Amniotic stem cell (primary cell): Measurements from ENCODE around the gene ARHGDIB.

Experiments
- DNase-seq: peaks from one replicate; lab custom pipeline; 2025; lab: John Stamatoyannopoulos, UW

Gene ARHGDIB

DNA sequence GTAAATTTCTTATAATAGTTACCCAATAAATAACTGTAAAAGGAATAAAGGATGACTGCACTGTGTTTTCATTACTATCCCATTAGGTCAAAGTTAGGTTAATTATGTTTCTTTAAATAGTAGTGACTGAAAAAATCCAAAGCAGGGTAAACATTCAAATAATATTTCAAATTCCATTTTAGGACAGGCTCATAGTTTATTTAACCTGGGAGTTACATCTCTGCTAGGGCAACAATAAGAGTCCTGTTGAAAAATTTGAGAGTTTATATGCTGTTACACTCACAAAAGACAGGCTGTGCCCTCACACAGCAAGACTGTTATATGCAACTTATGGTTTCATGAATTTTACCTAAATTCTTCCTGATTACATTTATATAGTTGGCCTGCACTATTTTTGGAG lies 31.1 kb downstream of the ARHGDIB start:
- no peak for DNase-seq

DNA sequence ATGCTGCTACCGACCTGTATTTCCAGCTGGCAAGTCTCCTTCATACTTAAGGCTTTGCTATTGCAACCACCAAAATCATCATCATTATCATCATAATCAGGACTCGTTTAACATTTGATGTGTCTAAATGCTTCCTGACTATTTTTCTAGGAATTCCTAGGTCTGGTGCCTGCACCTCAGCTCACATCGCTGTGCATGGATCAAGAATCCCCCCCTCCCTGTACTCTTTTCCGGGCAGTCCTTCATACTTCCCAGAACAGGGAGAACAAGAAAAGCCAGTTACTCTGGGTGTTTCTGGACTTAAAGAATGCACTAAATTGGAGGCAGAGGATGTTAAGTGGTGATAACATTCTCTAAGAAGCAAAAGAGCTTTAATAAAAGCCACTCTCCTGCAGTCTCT lies 32.5 kb downstream of the ARHGDIB start:
- DNase-seq = no peak

DNA sequence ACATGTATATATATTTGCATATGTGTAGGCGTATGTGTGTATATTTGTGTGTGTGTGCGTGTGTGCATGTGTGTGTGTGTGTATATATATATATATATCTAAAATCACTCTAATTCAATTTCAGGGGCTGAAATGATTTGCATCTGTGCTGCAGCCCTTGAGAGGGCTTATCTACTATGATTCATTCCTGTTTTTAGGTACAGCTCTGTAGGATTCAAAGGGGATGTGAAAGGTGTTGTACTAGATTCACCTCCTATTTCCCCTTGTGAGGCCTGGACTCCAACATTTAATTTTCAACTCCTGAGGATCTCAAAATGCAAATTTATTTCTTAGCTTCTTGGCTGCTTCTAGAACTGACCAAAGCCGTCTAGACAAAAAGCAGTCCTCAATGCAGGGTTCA lies 34.1 kb downstream of the ARHGDIB start:
- DNase-seq = no peak

DNA sequence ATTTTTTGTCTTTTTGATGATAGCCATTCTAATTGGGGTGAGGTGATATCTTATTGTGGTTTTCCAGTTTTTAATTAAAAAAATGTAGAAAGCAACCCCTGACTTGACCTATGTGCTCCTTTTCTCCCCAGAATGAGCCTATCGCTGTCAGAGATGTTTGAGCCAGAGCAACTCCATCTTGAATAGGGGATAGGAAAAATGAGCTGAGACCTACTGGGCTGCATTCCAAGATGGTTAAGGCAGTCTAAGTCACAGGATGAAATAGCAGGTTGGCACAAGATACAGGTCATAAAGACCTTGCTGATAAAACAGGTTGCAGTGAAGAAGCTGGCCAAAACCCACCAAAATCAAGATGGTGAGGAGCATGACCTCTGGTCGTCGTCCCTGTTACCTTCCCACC lies 36.9 kb downstream of the ARHGDIB start:
- DNase-seq = no peak

DNA sequence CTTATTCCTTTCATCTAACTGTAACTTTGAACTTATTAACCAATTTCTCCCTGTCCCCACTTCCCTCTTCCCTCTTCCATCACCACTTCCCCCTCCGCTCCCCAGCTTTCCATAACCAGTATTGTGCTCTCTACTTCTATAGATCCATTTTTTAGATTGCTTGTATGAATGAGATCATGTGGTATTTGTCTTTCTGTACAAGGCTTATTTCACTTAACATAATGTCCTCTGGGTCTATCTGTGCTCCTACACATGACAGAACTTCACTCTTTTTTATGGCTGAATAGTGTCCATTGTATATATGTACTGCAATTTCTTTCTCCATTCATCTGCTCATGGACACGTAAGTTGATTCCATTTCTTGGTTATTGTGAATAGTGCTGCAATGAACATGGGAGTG lies 37.5 kb downstream of the ARHGDIB start:
- no peak for DNase-seq

DNA sequence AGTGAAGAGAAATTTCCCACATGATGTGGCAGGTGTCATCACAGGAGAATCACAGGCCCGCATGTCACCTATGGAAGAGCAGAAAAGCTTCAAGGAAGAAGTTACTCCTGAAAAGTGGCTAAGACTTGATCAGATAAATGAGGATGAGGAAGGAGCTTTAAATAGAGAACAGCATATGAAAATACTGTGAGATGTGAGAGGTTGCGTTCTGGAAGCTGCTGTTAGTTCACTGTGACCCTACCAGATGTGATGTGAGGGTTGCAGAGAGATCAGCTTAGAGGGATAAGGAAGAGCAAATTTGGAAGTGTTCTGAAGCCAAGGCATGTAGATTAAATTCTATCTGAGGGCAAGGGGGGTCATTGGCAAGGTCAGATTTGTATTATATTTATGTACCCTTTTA lies 40.2 kb downstream of the ARHGDIB start:
- DNase-seq = no peak

DNA sequence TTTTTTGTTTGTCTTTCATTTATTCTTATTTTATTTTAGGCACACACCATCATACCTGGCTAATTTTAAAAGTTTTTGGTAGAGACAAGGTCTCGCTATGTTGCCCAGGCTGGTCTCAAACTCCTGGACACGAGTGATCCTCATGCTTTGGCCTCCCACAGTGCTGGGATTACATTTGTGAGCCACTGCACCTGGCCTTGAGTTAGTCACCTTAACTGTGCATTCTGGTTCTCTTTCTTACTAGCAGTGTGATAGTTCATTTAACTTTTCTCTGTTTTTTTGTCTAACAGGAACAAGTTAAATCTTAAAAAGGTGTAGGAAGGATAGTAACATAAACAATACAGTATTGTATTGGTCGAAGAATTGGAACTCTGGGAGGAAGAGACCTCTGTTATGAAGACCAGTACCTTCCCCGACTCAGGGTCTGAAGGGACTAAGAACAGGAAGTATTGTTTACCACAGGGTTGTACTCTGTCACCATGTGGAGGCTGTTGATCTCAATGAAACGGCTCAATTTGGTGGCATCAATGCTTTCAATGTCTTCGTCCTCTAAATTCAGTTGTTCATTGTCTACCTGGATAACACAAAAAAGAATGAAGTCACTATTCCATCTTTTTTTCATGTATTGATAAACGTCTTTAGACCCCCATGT lies 40.8 kb downstream of the ARHGDIB start:
- no peak for DNase-seq

DNA sequence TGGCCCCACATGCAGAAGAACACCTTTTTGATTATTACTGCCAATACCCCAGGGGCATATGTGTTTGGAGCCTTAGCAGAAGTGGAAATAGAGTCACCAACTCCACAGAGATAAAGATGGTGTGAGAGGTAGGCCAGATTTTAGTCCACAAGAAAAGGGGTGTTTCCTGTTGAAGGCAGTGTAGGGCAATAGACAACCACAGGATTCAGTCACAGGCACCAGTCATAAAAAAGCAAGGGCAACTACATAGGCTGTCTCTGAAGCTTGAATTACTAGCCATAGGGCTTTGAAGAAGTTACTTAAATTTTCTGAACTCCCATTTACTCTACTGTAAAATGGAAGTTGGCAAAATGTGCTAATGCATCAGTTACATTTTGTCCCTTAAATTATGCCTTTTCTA lies 41.9 kb downstream of the ARHGDIB start:
- no peak for DNase-seq

DNA sequence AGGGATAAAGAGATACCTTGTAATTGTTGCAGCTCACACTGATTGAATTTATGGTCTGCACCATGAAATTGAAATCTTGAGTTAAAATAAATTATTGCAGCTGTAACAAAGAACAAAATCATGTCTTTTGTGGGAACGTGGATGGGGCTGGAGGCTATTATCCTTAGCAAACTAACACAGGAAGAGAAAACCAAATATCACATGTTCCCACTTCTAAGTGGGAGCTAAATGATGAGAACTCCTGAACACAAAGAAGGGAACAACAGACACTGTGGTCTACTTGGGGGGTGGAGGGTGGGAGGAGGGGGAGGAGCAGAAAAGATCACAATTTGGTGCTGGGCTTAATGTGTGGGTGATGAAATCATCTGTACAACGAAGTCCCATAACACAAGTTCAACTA lies 45.7 kb downstream of the ARHGDIB start:
- DNase-seq = no peak

DNA sequence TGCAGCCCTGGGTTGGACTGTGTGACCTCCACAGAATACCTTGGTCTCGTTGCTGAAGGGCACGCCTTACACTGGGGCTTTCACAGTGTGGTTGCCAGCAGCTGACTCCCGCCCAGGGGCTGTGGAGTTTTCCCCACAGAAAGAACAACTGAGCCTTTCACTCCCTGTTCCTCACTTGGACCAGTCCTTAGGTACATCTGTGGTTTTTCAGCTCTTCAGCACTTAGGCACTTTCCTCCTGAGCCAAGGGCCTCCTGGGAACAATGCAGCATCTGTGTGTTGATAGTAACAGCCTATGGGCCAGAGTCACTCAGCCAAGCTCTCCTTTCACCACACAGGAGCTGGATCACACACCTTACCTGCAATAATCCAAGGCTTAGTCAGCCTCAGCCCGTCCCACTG lies 48.0 kb downstream of the ARHGDIB start:
- DNase-seq = no peak

DNA sequence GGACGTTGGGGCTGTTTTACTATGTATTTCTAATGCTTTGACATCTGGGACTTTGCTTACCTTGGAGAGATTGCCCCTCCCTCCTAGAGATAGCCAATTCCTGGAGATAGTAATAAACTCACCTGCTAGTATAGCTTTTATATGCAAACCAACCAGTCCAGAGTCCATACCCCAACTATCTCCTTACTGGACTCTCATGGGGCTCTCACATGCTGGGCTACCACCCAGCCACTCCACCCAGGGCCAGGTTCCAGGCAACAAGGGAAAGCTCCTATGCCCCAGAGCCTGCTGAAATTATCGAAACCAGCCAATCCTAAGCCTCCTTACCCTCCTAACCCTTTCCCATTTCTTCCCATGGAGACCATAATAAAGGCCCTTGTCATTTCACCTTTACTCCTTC lies 50.3 kb downstream of the ARHGDIB start:
- no peak for DNase-seq

DNA sequence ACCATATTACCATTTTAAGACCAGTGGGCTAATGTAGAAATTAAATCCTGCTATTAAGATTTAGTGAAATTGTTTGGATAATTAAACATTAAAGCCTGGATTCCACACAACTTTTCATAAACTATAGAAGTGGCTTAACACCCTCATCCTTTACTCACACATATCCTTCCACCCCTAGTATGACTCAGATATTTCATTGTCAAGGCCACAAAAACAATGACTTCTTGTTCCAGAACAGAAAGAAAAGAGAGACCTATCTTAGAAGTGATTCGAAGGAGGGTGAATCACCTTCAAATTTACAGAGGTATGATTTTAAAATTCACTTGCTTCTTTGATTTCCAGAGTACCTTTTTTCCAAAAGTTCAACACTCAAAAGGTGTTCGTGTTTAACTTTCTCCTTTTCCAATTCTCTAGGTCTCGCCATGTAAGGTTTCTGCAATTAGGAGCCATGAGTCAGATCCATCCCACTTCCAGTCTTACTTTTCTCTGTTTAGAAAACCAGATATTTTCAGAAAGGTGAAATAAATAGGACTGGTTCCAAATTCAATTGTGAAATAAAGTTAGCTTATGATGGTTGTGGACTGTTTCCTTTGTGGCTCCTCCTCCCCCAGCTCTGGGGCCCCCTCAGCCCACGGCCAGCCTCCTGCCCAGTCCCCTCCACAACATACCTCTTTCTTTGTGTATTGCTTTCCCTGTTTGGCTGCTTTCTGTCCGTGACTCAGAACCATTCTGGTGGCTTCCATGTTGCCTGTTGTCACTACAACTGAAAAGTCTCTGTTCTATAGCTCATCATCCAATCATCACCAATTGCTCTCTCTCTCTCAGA lies 51.1 kb downstream of the ARHGDIB start:
- DNase-seq = no peak

DNA sequence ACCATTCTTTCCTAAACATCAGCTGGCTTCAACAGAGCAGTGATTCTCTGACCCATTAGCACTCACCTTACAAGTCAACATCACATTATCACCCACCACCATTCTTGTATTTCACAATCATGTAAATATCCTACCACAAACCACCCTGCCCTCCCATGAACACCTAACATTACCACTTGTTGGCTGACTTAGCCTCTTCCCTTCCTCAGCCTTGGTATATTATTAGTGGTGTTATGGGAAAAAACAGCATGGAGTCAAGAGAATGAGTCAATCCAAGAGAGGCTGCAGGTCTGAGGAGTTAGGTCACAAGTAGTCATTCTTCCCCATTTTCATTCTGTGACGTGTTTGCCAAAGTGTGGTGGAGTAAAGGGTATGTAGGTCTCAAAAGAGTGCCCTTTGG lies 53.4 kb downstream of the ARHGDIB start:
- DNase-seq = no peak

DNA sequence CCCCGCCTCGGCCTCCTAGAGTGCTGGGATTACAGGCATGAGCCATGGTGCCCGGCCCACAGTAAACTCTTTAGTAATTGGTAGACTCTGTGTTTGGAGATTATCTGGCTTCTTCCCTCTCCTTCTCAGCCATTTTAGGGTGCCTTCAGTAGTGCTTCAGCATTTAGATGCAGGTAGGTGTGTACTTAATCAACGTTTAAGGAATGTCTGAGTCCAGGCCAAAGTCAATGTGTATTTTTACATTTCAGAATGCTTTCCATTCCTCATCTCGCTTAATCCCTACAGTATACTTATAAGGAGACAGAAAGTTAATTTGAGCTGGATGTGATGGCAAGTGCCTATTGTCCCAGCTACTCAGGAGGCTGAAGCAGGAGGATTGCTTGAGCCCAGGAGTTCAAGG lies 55.3 kb downstream of the ARHGDIB start:
- DNase-seq = no peak

DNA sequence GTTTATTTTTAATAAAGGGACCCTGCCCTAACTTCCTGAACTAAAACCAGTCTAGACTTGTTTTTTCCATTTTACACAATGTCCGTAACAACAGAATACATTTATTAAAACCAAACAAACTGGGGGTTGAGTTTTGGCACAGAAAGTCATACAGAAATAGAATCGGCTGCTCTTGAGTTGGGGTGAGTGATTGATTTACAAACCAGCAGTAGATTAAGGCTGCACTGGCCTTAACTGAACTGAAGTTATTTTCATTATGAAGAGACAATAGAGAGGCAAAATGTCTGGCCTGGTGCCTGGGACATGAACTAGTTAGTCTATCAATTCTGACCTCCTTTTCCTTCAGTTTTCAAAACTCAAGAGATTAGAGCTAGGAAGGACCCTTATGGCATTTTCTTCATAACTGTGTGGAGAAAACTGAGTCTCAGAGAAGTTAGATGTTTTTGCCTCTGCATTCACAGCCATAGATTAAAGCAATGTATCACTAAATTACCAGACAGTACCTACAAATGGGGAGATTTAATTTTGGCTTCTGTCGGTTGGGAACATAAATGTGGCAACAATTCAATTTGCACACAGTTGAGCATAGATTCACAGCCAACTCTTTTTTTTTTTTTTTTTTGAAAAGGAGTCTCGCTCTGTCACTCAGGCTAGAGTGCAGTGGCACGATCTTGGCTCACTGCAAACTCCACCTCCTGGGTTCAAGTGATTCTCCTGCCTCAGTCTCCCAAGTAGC lies 56.0 kb downstream of the ARHGDIB start:
- DNase-seq = no peak

DNA sequence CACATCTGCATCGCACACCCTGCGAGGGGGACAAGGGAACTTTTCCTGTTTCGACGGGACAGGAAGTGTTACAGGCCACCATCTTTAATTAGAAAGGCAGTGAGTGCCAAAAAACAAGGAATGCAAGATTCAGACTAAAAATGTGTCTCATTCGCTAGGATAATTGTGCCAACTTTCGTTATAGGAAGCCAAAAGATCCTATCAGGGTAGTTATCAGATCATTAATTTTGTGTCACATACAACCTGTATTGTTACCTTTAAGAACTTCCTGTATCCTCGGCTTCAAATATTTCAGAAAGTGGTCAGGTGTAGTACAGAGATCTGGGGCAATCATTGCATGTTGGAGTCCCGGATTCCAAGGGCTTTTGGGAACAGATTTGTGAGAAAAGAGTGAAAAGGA lies 56.5 kb downstream of the ARHGDIB start:
- DNase-seq = no peak

DNA sequence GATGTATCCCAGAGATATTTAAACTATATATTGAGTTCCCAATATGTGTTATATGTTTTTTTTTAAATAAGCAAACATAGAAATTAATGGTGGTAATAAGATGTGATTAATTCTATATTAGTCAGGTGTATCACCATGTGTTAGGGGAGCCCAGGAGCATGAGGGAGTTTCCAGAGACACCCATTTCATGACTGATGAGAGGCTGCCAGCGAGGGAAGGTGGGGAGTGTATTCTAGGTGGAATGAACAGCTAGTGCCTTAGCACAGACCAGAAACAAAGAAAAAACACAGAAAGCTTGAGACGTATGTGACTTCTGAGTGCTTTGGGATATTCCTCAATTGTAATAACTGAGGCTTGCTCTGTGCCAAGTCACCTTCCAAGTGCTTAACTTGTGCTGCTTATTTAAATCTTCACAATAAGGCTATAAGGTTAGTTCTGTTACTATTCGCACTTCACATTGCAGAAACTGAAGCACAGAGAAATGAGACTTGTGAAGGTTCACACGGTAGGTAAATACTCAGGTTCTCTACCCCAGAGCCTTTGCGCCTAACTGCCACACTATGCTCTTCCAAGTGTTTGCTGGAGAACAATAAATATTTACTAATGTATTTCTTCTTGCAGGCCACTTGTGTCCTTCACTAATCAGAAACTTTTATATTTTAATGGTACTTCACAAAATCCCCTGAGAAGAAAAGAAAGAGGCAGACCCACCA lies 57.9 kb downstream of the ARHGDIB start:
- no peak for DNase-seq

DNA sequence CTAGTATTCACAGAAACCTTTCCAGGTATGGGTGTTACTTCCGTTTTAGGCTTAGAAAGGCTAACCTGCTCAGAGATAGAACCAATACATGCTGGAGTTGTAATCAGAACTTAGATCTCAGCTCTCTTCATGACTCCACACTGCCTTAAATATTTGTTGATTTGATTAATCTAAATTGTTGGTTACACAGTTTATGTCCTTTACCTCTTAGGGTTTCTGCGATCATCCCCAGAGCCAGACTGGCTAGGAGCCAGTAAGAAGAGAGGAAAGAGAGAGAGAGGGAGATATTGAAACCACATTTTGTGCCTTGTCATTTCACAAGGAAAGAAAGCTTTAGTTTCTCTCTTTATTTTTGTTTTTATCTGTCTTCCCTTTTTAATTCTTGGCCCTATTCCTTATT lies 58.9 kb downstream of the ARHGDIB start:
- DNase-seq = no peak

DNA sequence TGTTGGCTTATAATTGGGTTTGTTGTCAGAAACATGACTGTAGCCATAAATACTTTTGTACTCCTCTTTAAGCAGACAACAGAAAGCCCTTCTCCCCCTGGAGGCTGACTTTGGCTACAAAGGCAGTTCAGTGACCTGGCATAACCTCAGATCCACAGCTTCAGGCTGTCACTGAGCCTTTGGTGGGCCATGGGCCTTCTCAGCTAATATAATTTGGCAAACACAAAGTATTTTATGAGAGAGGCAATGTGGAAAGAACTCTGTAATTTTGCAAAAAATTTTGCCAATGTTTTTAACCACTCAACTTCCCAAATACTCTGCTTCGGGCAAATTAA lies 60.2 kb downstream of the ARHGDIB start:
- no peak for DNase-seq

DNA sequence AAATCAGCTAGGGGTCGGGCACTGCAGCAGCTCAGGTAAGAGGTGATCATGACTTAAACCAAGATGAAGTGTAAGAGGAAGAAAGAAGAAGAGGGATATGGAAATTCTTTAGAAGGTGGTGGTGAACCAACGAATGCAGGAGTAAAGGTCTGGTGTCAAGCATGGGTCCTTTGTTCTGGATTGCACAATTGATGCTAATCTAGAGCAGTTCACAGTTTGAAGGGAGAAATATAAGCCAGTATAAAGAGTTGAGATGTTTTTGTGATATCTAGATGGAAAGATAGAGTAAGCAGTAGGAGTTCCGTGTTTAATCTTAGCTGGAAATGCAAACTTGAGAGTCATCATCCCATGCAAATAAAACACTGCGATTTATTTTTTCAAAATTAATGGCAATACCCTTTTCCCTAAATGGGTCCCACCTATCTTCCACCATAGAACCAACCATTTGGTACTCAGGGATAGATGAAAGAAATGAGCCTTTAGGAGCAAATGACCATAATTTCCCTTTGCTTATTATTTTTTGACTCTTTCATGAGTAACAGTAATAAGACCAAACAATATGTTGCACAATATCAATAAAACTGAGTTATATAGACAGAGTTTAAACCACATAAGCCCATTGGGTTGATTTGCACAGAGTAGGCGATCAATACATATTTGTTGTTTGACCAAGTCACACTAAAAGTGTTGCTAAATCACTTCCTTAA lies 60.7 kb downstream of the ARHGDIB start:
- no peak for DNase-seq

DNA sequence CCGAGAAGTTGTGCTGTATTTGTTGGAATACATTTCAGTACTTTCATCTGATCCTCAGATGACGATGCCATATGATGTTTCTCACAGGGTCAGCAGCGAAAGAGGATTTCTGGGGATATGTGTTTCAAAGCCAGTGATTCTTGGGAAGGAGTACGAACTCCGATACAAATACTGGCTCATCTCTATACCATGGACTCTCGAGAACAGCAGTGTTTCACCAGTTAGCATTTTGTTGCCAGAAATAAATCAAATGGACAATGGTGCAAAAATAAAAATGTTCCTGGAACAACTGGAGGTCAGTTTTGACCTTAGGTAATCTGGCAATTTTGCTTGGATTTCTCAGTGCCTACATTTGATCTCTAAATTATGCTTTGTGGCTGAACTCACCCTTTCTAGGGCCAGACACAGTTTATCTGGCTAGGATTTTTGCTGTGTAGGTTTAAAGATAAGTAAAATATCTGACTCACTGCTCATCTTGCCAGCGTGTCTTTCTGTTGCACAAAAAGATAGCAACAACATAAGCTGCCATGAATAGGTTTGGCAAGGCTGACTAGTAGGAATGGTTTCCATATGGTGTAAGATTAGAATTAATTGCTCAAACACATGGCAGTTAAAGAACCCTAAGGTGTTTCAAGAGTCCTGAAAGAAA lies 64.8 kb downstream of the ARHGDIB start:
- DNase-seq = no peak
